HepG2 (cell line): Measurements from ENCODE around the gene MYOZ1. TPM values are rescaled to one million over a fixed set of nuclear protein-coding genes. Genes with fewer than 3 reads are reported as not detected.
"Not testable (repeated sequence)": the region's sequence is repeated elsewhere in the genome, so short reads cannot be mapped to it uniquely, and the experiment has no call there.

Experiments used
- ATAC-seq: fragments of 200-7000 bp; cut with Tn5 transposase; 3 replicates; pipeline ENCODE4 v1.9.1; 2020; ENCODE audit warnings: mild to moderate bottlenecking, moderate library complexity
- Bru-seq: library from RNA; stranded (reverse); fragments of 400-500 nt; gene quantifications from one replicate; lab custom pipeline; 2021; lab: Mats Ljungman, UMichigan
- BruChase-seq, 2 experiments: library from RNA; stranded (reverse); fragments of 400-500 nt; gene quantifications; one replicate each; lab custom pipeline; 2021; lab: Mats Ljungman, UMichigan
- BruUV-seq: library from RNA; stranded (reverse); fragments of 400-500 nt; replicated peaks from 2 replicates; lab custom pipeline; 2021; lab: Mats Ljungman, UMichigan
- CTCF ChIA-PET: fragments of 300-600 bp; formaldehyde crosslinking; extraction: SDS; loops from one replicate; lab custom pipeline; 2021; ENCODE audit warnings: low total read pairs, inconsistent platforms, low intra/inter-chr PET ratio; lab: Yijun Ruan, JAX
- POLR2A ChIA-PET: fragments of 350-600 bp; sonication (Branson Sonifier 250); formaldehyde crosslinking; loops from one replicate; lab custom pipeline; 2020; ENCODE audit warnings: antibody characterized with exemption, inconsistent platforms; lab: Yijun Ruan, JAX
- DNase-seq: peaks from one replicate; pipeline ENCODE4 v3.0.0-alpha.2; 2015; ENCODE audit warnings: low spot score
- FAIRE-seq: peaks from 3 replicates; lab custom pipeline; 2011; peaks lifted over from hg19 to GRCh38; lab: Jason Lieb, UNC
- H2AFZ ChIP-seq: one replicate; pipeline ENCODE4 v1.6.1; 2011; ENCODE audit warnings: low read length, inconsistent platforms
- H3K27ac ChIP-seq: fragments of 300-600 bp; 3 replicates; pipeline ENCODE4 v1.8.0; 2011; ENCODE audit warnings: mixed run types, mild to moderate bottlenecking, mixed read lengths, low read length, inconsistent platforms; ENCODE audit not compliant: insufficient read depth; ENCODE audit errors: extremely low read length
- H3K27me3 ChIP-seq, 2 experiments: fragments of 200-600 bp in 1 of 2; 2 replicates in 1 of 2; 3 replicates in 1 of 2; pipeline versions ENCODE4 v1.6.0 to v1.8.0; 2011; ENCODE audit warnings: low read length in 2 of 2, mild to moderate bottlenecking in 2 of 2, moderate library complexity in 2 of 2, inconsistent platforms in 1 of 2; ENCODE audit not compliant: insufficient read depth in 2 of 2, control insufficient read depth in 1 of 2
- H3K36me3 ChIP-seq, 2 experiments: fragments of 200-600 bp in 1 of 2; replicated peaks in 1 of 2; 2 replicates in 1 of 2; 3 replicates in 1 of 2; pipeline versions ENCODE4 v1.5.1 to v1.8.0; 2011; ENCODE audit warnings: low read length in 2 of 2, inconsistent platforms in 1 of 2; ENCODE audit not compliant: insufficient read depth in 2 of 2, control insufficient read depth in 1 of 2
- H3K4me1 ChIP-seq: 2 replicates; pipeline ENCODE4 v1.5.1; 2012; ENCODE audit warnings: low read length, inconsistent platforms; ENCODE audit not compliant: insufficient read depth
- H3K4me2 ChIP-seq: 2 replicates; pipeline ENCODE4 v1.6.0; 2011; ENCODE audit warnings: low read depth, low read length, inconsistent platforms
- H3K4me3 ChIP-seq, 3 experiments: fragments of 200-600 bp in 1 of 3; sonication (generic), shearing (Covaris generic) in 1 of 3; replicated peaks in 1 of 3; 2 replicates each; pipeline ENCODE4 v1.5.1; 2011 to 2016; ENCODE audit warnings: low read length in 3 of 3, inconsistent platforms in 2 of 3, low read depth in 2 of 3, mild to moderate bottlenecking in 2 of 3, control low read depth in 1 of 3, mixed read lengths in 1 of 3; ENCODE audit not compliant: insufficient read depth in 1 of 3
- H3K79me2 ChIP-seq: one replicate; pipeline ENCODE4 v1.6.1; 2011; ENCODE audit warnings: low read length, inconsistent platforms; ENCODE audit not compliant: insufficient read depth
- H3K9ac ChIP-seq: 2 replicates; pipeline ENCODE4 v1.6.0; 2011; ENCODE audit warnings: mild to moderate bottlenecking, low read depth, low read length, inconsistent platforms; ENCODE audit not compliant: insufficient read depth
- H3K9me3 ChIP-seq: 2 replicates; pipeline ENCODE4 v1.5.1; 2012; ENCODE audit warnings: mild to moderate bottlenecking, low read length
- H4K20me1 ChIP-seq: 2 replicates; pipeline ENCODE4 v1.6.0; 2011; ENCODE audit warnings: inconsistent platforms, mild to moderate bottlenecking, low read length, moderate library complexity; ENCODE audit not compliant: insufficient read depth
- HOXA7 ChIP-seq: sonication (generic); formaldehyde crosslinking; IDR thresholded peaks from 2 replicates; pipeline ENCODE4 v1.8.1; 2022; ENCODE audit warnings: mild to moderate bottlenecking, missing genetic modification reagents, moderate library complexity
- KLF9 ChIP-seq: IDR thresholded peaks from 2 replicates; pipeline ENCODE4 v1.6.1; 2016; ENCODE audit warnings: low read depth
- NBN ChIP-seq: fragments of 450-650 bp; conservative IDR thresholded peaks from 2 replicates; pipeline ENCODE4 v1.6.1; 2017
- ZNF530 ChIP-seq: sonication (generic); formaldehyde crosslinking; IDR thresholded peaks from 2 replicates; pipeline ENCODE4 v1.5.0; 2020; ENCODE audit warnings: low read depth, mild to moderate bottlenecking, missing genetic modification reagents
- WGBS: methylation state at CpG from one replicate; pipeline ENCODE4 v1.1.6; 2017; ENCODE audit warnings: low lambda C conversion rate; 5-methylcytosine and 5-hydroxymethylcytosine counted together
- in situ Hi-C: cut with HindIII; loops from 2 replicates; pipeline ENCODE4 v1.10.0; 2017; ENCODE audit warnings: low pct_unique_long_range_greater_than_20kb; ENCODE audit not compliant: extremely low pct_ligation_motif_present
- intact Hi-C: fragments of 100-400 bp; cut with micrococcal nuclease; formaldehyde crosslinking; loops from one replicate; pipeline ENCODE4 v1.10.0; 2022; ENCODE audit not compliant: unreplicated experiment
- long read RNA-seq, 2 experiments: library from RNA in 1 of 2; library from polyadenylated mRNA in 1 of 2; stranded (forward) in 1 of 2; unstranded in 1 of 2; transcript quantifications; one replicate each; pipeline ENCODE4 v2.0.0, GENCODE V29; 2019 to 2022
- polyA minus RNA-seq, 3 experiments: library from RNA; depleted of rRNA, polyadenylated mRNA; stranded (reverse); fragments of >200 nt; gene quantifications; 2 replicates each; pipeline ENCODE4 v1.2.3, GENCODE V29; 2011; ENCODE audit warnings: low replicate concordance in 1 of 3
- polyA plus RNA-seq, 8 experiments: library from polyadenylated mRNA; depleted of rRNA in 3 of 8; stranded (reverse) in 7 of 8; unstranded in 1 of 8; fragments of >200 nt; fragmentation: Illumina TruSeq in 4 of 8; extraction: Trizol in 4 of 8; gene quantifications; 2 replicates each; pipeline versions ENCODE4 v1.2.1 to v1.2.3, GENCODE V29; 2011 to 2016; ENCODE audit warnings: low read depth in 4 of 8, missing spikeins in 1 of 8, mixed read lengths in 1 of 8; ENCODE audit not compliant: insufficient read depth in 1 of 8
- total RNA-seq, 5 experiments: library from RNA; depleted of rRNA; stranded (reverse); fragments of >200 nt; fragmentation: Illumina TruSeq; extraction: Trizol; gene quantifications; 2 replicates each; pipeline ENCODE4 v1.2.3, GENCODE V29; 2016; ENCODE audit warnings: low read depth in 1 of 5

Gene MYOZ1
- total RNA-seq (2016; rRNA removed; fragmentation: Illumina TruSeq; extraction: Trizol) (not detected in 2 replicates), polyA plus RNA-seq (2011; rRNA removed) (not detected in 2 replicates), polyA minus RNA-seq (2011; rRNA and poly(A)+ RNA removed; ENCODE audit: low replicate concordance) (not detected in 2 replicates), Bru-seq, nascent RNA (not detected), BruChase-seq, experiment 1, labeled RNA remaining after a 6-hour chase (not detected), BruChase-seq, experiment 2, labeled RNA remaining after a 2-hour chase (percentile 3 among the genes with signal in this experiment)
- not detected in 2 replicates for total RNA-seq (2016; cell fraction: cytosol; rRNA removed; fragmentation: Illumina TruSeq; extraction: Trizol; ENCODE audit: low read depth)
- total RNA-seq (2016; cell fraction: insoluble cytoplasmic fraction; rRNA removed; fragmentation: Illumina TruSeq; extraction: Trizol), result not detected in 2 replicates
- not detected in 2 replicates for total RNA-seq (2016; cell fraction: membrane; rRNA removed; fragmentation: Illumina TruSeq; extraction: Trizol)
- not detected in 2 replicates for total RNA-seq (2016; cell fraction: nucleus; rRNA removed; fragmentation: Illumina TruSeq; extraction: Trizol)
- not detected in 2 replicates for polyA plus RNA-seq (2011; cell fraction: cytosol; rRNA removed)
- polyA plus RNA-seq (2011; cell fraction: nucleus; rRNA removed), result not detected in 2 replicates
- not detected in 2 replicates for polyA plus RNA-seq (2012)
- polyA plus RNA-seq (2016; cell fraction: cytosol; fragmentation: Illumina TruSeq; extraction: Trizol; ENCODE audit: low read depth), result not detected in 2 replicates
- polyA plus RNA-seq (2016; cell fraction: insoluble cytoplasmic fraction; fragmentation: Illumina TruSeq; extraction: Trizol; ENCODE audit: low read depth), result not detected in 2 replicates
- not detected in 2 replicates for polyA plus RNA-seq (2016; cell fraction: membrane; fragmentation: Illumina TruSeq; extraction: Trizol; ENCODE audit: low read depth)
- not detected in 2 replicates for polyA plus RNA-seq (2016; cell fraction: nucleus; fragmentation: Illumina TruSeq; extraction: Trizol; ENCODE audit: insufficient read depth, low read depth)
- not detected in 2 replicates for polyA minus RNA-seq (2011; cell fraction: cytosol; rRNA and poly(A)+ RNA removed)
- polyA minus RNA-seq (2011; cell fraction: nucleus; rRNA and poly(A)+ RNA removed), result not detected in 2 replicates
- long read RNA-seq, experiment 1, result 0 reads
- long read RNA-seq, experiment 2, result 0 reads

- Histone ChIP-seq H3K9ac (no peak within 1 kb of the TSS), H2AFZ (peak within 1 kb of the TSS; percentile 72), H4K20me1 (no peaks in the 10 kb centered on the region), H3K79me2 (no peaks in the 10 kb centered on the region), H3K4me3 (peak within 1 kb of the TSS in 1 of 3 experiments; percentile 33; a peak in 1 of 6 replicates), H3K4me2 (peak within 1 kb of the TSS; percentile 18; the same call in 1 of the 2 replicates), H3K9me3 (no peaks in the 10 kb centered on the region), H3K27me3 (peaks cover 0 to 19% of the 10 kb centered on the region in 2 experiments; a peak in 4 of 5 replicates), H3K27ac (no peak within 1 kb of the TSS), H3K4me1 (peaks cover 18% of the 10 kb centered on the region), H3K36me3 (no peaks in the 10 kb centered on the region)
- no peak for TF ChIP-seq ZNF530
- no peak for TF ChIP-seq KLF9 (CRISPR knock-in tag)
- no peak for TF ChIP-seq NBN
- TF ChIP-seq HOXA7 (CRISPR knock-in tag), result no peak
- in situ Hi-C loops, result loop anchor here (5.0 to 25.0 kb wide), 2 partner anchors 114 to 379 kb away; partner anchors contain the start of gene MRPS16
- intact Hi-C loops, result loop anchor here (5.0 kb wide), 1 partner anchor 229 kb away; the partner anchor contains the start of gene ANXA7
- no peak for DNase-seq
- ChIA-PET POLR2A (interaction anchor here (1.4 kb wide), 1 partner anchor 112 kb away, joined by 6 read pairs; no protein-coding TSS in a partner anchor), CTCF (interaction anchor here (2.1 kb wide), 1 partner anchor 112 kb away, joined by 5 read pairs; no protein-coding TSS in a partner anchor)
- WGBS, result 37% methylated on average over 6 of the region's 9 CpGs
- no TSS peak for BruUV-seq
- peak; percentile 22 for ATAC-seq
- no peak for FAIRE-seq
Observed at GRCh38 chr10:73641328-73642060, at the start of gene MYOZ1. TSS of gene MYOZ1 (minus strand) at chr10:73641474. CDS start at chr10:73640017, 1,457 bp downstream.

DNA sequence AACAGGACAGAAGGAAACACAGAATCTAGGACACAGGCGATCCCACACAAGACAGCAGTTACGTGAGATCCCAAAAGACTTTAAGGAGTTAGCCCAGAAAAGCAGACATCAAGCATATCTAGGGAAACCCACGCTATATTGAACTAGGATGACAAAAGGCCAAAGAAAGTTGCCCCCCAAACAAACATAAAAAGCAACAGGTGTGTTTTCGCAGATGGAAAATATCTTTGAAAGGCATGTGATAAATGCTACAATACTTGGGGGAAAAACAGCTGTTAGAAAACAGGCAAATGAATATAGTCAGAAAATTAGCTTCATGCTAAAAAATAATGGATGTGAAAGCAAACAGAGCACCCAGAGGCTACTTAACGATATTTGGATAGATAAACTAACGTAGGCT is 49.5 kb upstream of the MYOZ1 start:
- POLR2A ChIA-PET, in situ Hi-C loops, ATAC-seq, H3K4me3 ChIP-seq, H3K36me3 ChIP-seq, CTCF ChIA-PET, H3K9me3 ChIP-seq, H3K79me2 ChIP-seq, H4K20me1 ChIP-seq, H3K9ac ChIP-seq, H3K4me1 ChIP-seq, FAIRE-seq, H3K27me3 ChIP-seq, DNase-seq, H3K4me2 ChIP-seq, H2AFZ ChIP-seq, H3K27ac ChIP-seq, BruUV-seq, intact Hi-C loops: not testable (repeated sequence)
- 97% methylated on average over 6 of the region's 6 CpGs for WGBS

DNA sequence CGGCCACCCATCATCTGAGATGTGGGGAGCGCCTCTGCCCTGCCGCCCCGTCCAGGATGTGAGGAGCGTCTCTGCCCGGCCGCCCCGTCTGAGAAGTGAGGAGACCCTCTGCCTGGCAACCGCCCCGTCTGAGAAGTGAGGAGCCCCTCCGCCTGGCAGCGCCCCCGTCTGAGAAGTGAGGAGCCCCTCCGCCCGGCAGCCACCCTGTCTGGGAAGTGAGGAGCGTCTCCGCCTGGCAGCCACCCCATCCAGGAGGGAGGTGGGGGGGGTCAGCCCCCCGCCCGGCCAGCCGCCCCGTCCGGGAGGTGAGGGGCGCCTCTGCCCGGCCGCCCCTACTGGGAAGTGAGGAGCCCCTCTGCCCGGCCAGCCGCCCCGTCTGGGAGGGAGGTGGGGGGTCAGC is 48.3 kb upstream of the MYOZ1 start:
- DNase-seq, H3K36me3 ChIP-seq, CTCF ChIA-PET, H3K4me3 ChIP-seq, FAIRE-seq, H4K20me1 ChIP-seq, H3K27me3 ChIP-seq, H3K9me3 ChIP-seq, POLR2A ChIA-PET, H3K9ac ChIP-seq, H2AFZ ChIP-seq, BruUV-seq, H3K4me2 ChIP-seq, H3K4me1 ChIP-seq, H3K27ac ChIP-seq, ATAC-seq, H3K79me2 ChIP-seq, in situ Hi-C loops, intact Hi-C loops: not testable (repeated sequence)
- WGBS, result no CpG with 5 or more reads among the region's 28 CpGs
